Activated CD4-positive, alpha-beta memory T cell treated with anti-CD3 and anti-CD28 coated beads for 36 hours (primary cell): ENCODE data around the gene UBC. TPM values are rescaled to one million over a fixed set of nuclear protein-coding genes. Genes with fewer than 3 reads are reported as not detected.

Experiments
- CTCF ChIA-PET: fragments of 350-600 bp; sonication (Branson Sonifier 250); formaldehyde crosslinking; loops from one replicate; lab custom pipeline; 2021; ENCODE audit warnings: antibody characterized with exemption, inconsistent platforms; lab: Charles Lee
- POLR2A ChIA-PET: fragments of 350-600 bp; sonication (Branson Sonifier 250); formaldehyde crosslinking; loops from one replicate; lab custom pipeline; 2021; ENCODE audit warnings: antibody characterized with exemption; lab: Charles Lee
- DNase-seq: peaks from one replicate; pipeline ENCODE4 v3.0.0-alpha.2; 2020
- H3K27ac Mint-ChIP-seq: one replicate; pipeline ENCODE4 v1.8.0; 2021; ENCODE audit warnings: mixed read lengths
- H3K27me3 Mint-ChIP-seq: one replicate; pipeline ENCODE4 v1.8.0; 2021; ENCODE audit warnings: mixed read lengths
- H3K36me3 Mint-ChIP-seq: one replicate; pipeline ENCODE4 v1.8.0; 2021; ENCODE audit warnings: mixed read lengths
- H3K4me1 Mint-ChIP-seq: one replicate; pipeline ENCODE4 v1.8.0; 2021; ENCODE audit warnings: low read depth, mixed read lengths
- H3K4me3 Mint-ChIP-seq: one replicate; pipeline ENCODE4 v1.8.0; 2021; ENCODE audit warnings: mild to moderate bottlenecking, mixed read lengths
- H3K9me3 Mint-ChIP-seq: one replicate; pipeline ENCODE4 v1.8.0; 2021; ENCODE audit warnings: mixed read lengths
- intact Hi-C: fragments of 100-400 bp; cut with micrococcal nuclease; formaldehyde crosslinking; loops from one replicate; pipeline ENCODE4 v1.15.1; 2023
- total RNA-seq, 2 experiments: library from RNA; stranded (reverse); gene quantifications; one replicate each; pipeline ENCODE4 v1.2.3, GENCODE V29; 2021

Gene UBC
- total RNA-seq, 2 experiments from 2014 or later: 940 to 950 TPM

GRCh38 chr12:124878795-124879516 is 35.5 kb downstream of the UBC start:
- Mint-ChIP-seq H3K36me3 (no peaks in the 10 kb centered on the region), H3K27ac (no peak overlapping the region), H3K9me3 (no peaks in the 10 kb centered on the region), H3K27me3 (no peaks in the 10 kb centered on the region), H3K4me3 (no peak overlapping the region), H3K4me1 (peaks cover 8% of the 10 kb centered on the region)
- intact Hi-C loops: no loop called here
- ChIA-PET POLR2A (no interaction called here), CTCF (interaction anchor here (0.7 kb wide), 1 partner anchor 357 kb away, joined by 5 read pairs; no protein-coding TSS in a partner anchor)
- DNase-seq: no peak

GRCh38 chr12:124877423-124877822 is 37.0 kb downstream of the UBC start:
- intact Hi-C loops: no loop called here
- Mint-ChIP-seq H3K36me3 (no peaks in the 10 kb centered on the region), H3K9me3 (no peaks in the 10 kb centered on the region), H3K27me3 (no peaks in the 10 kb centered on the region), H3K4me3 (no peak overlapping the region), H3K27ac (no peak overlapping the region), H3K4me1 (peaks cover 8% of the 10 kb centered on the region)
- DNase-seq: no peak
- ChIA-PET POLR2A (no interaction called here), CTCF (no interaction called here)

DNA sequence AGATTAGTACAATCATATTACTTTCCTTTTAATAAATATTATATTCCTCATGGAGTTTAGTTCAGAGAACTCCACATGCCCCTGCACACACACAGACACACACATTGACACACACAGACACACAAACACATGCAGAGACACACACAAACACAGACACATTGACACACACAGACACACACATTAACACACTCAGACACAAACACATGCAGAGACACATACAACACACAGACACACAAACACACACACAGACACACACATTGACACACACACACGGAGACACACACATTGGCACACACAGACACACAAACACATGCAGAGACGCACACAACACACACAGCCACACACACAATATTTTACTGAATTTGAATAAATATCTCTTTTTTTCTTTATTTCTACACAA is 38.3 kb downstream of the UBC start:
- POLR2A ChIA-PET: no interaction called here
- CTCF ChIA-PET: no interaction called here
- Mint-ChIP-seq H3K4me1 (peaks cover 4% of the 10 kb centered on the region), H3K9me3 (no peaks in the 10 kb centered on the region), H3K4me3 (no peak overlapping the region), H3K27ac (no peak overlapping the region), H3K36me3 (no peaks in the 10 kb centered on the region), H3K27me3 (no peaks in the 10 kb centered on the region)
- intact Hi-C loops: no loop called here
- no peak for DNase-seq

- CTCF ChIA-PET: no interaction called here
These were observed 38.7 kb downstream of the UBC start for GRCh38 chr12:124875803-124876132.

GRCh38 chr12:124874988-124875802 is 39.3 kb downstream of the UBC start:
- DNase-seq: no peak
- H3K27ac Mint-ChIP-seq: no peak overlapping the region
- ChIA-PET CTCF (no interaction called here), POLR2A (no interaction called here)
- H3K4me3 Mint-ChIP-seq: no peak overlapping the region
- no peaks in the 10 kb centered on the region for H3K4me1 Mint-ChIP-seq
- no peaks in the 10 kb centered on the region for H3K27me3 Mint-ChIP-seq
- H3K9me3 Mint-ChIP-seq: no peaks in the 10 kb centered on the region
- intact Hi-C loops: no loop called here
- no peaks in the 10 kb centered on the region for H3K36me3 Mint-ChIP-seq

More at GRCh38 chr12:124875803-124876132, 38.7 kb downstream of the UBC start:
- H3K36me3 Mint-ChIP-seq: no peaks in the 10 kb centered on the region
- H3K9me3 Mint-ChIP-seq: no peaks in the 10 kb centered on the region
- POLR2A ChIA-PET: no interaction called here
- intact Hi-C loops: no loop called here
- no peaks in the 10 kb centered on the region for H3K27me3 Mint-ChIP-seq
- DNase-seq: no peak
- no peaks in the 10 kb centered on the region for H3K4me1 Mint-ChIP-seq
- H3K27ac Mint-ChIP-seq: no peak overlapping the region
- H3K4me3 Mint-ChIP-seq: no peak overlapping the region

DNA sequence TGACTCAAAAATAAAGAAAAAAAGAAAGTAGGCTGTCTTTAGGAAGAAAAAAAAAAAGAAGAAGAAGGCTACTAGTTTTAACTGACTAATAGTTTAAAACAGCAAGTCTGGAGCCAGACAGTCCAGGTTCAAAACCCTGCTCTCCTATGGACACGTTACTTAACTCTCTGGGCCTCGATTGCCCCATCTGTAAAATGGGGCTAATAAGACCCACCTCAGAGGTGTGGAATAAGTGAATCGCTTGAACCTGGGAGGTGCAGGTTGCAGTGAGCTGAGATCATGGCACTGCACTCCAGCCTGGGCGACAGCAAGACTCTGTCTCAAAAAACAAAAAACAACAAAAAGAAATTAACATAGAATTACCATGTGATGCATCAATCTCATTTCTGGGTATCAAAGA is 40.3 kb downstream of the UBC start:
- H3K4me1 Mint-ChIP-seq: no peaks in the 10 kb centered on the region
- peaks cover 2% of the 10 kb centered on the region for H3K27me3 Mint-ChIP-seq
- CTCF ChIA-PET: no interaction called here
- no peak overlapping the region for H3K27ac Mint-ChIP-seq
- POLR2A ChIA-PET: no interaction called here
- H3K9me3 Mint-ChIP-seq: no peaks in the 10 kb centered on the region
- intact Hi-C loops: no loop called here
- H3K4me3 Mint-ChIP-seq: no peak overlapping the region
- DNase-seq: no peak
- no peaks in the 10 kb centered on the region for H3K36me3 Mint-ChIP-seq

- no peak overlapping the region for H3K4me3 Mint-ChIP-seq
- no peaks in the 10 kb centered on the region for H3K9me3 Mint-ChIP-seq
- no peak for DNase-seq
- CTCF ChIA-PET: interaction anchor here (1.5 kb wide), 1 partner anchor 34 kb away, joined by 4 read pairs; no protein-coding TSS in a partner anchor
- H3K27me3 Mint-ChIP-seq: peaks cover 6% of the 10 kb centered on the region
- H3K4me1 Mint-ChIP-seq: no peaks in the 10 kb centered on the region
- intact Hi-C loops: no loop called here
- POLR2A ChIA-PET: interaction anchor here (0.6 kb wide), 1 partner anchor 41 kb away, joined by 3 read pairs; no protein-coding TSS in a partner anchor
- H3K27ac Mint-ChIP-seq: no peak overlapping the region
- no peaks in the 10 kb centered on the region for H3K36me3 Mint-ChIP-seq
These were observed 42.3 kb downstream of the UBC start for GRCh38 chr12:124872068-124872719.

- Mint-ChIP-seq H3K4me1 (no peaks in the 10 kb centered on the region), H3K27me3 (peaks cover 6% of the 10 kb centered on the region), H3K36me3 (no peaks in the 10 kb centered on the region), H3K4me3 (no peak overlapping the region), H3K9me3 (no peaks in the 10 kb centered on the region), H3K27ac (no peak overlapping the region)
- ChIA-PET POLR2A (no interaction called here), CTCF (no interaction called here)
- intact Hi-C loops: no loop called here
- no peak for DNase-seq
These were observed 43.2 kb downstream of the UBC start for GRCh38 chr12:124871297-124871696.

- peaks cover 6% of the 10 kb centered on the region for H3K27me3 Mint-ChIP-seq
- DNase-seq: no peak
- POLR2A ChIA-PET: interaction anchor here (0.6 kb wide), 1 partner anchor 16 kb away, joined by 3 read pairs; no protein-coding TSS in a partner anchor
- no peak overlapping the region for H3K27ac Mint-ChIP-seq
- CTCF ChIA-PET: interaction anchor here (0.8 kb wide), 1 partner anchor 34 kb away, joined by 3 read pairs; no protein-coding TSS in a partner anchor
- no peaks in the 10 kb centered on the region for H3K36me3 Mint-ChIP-seq
- intact Hi-C loops: no loop called here
- no peaks in the 10 kb centered on the region for H3K9me3 Mint-ChIP-seq
- H3K4me3 Mint-ChIP-seq: no peak overlapping the region
- H3K4me1 Mint-ChIP-seq: no peaks in the 10 kb centered on the region
These were observed 43.9 kb downstream of the UBC start for GRCh38 chr12:124870515-124870914.

DNA sequence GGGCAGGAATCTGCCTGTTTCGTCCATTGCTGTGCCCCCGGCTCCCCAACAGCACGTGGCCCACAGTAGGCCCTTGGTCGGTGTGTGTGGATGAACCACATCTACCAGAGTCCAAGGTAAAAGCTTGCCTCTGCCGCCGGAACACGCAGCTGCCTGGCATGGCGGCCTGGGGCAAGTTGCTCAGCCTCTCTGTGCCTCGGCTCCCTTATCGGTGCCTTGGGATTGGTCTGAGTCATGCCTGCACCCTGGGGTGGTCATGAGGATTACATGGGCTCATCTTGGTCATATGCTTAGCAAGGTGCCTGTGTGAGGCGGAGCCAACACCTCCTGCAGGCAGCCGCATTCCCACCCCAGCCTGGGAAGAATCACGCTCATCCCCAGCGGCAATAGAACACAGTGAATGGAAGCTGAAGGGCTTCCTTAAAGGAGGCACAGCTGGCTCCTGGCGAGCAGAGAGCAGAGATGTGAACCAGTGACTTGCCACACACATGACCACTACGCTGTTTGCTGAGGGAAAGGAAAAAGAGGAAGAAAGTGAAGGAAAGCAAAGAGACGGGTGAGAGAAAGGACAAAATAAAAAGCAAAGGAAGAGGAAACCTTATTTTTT is 45.3 kb downstream of the UBC start:
- Mint-ChIP-seq H3K27ac (no peak overlapping the region), H3K36me3 (no peaks in the 10 kb centered on the region), H3K27me3 (peaks cover 6% of the 10 kb centered on the region), H3K4me3 (no peak overlapping the region), H3K9me3 (no peaks in the 10 kb centered on the region), H3K4me1 (peaks cover 2% of the 10 kb centered on the region)
- intact Hi-C loops: no loop called here
- DNase-seq: no peak
- ChIA-PET POLR2A (no interaction called here), CTCF (no interaction called here)

DNA sequence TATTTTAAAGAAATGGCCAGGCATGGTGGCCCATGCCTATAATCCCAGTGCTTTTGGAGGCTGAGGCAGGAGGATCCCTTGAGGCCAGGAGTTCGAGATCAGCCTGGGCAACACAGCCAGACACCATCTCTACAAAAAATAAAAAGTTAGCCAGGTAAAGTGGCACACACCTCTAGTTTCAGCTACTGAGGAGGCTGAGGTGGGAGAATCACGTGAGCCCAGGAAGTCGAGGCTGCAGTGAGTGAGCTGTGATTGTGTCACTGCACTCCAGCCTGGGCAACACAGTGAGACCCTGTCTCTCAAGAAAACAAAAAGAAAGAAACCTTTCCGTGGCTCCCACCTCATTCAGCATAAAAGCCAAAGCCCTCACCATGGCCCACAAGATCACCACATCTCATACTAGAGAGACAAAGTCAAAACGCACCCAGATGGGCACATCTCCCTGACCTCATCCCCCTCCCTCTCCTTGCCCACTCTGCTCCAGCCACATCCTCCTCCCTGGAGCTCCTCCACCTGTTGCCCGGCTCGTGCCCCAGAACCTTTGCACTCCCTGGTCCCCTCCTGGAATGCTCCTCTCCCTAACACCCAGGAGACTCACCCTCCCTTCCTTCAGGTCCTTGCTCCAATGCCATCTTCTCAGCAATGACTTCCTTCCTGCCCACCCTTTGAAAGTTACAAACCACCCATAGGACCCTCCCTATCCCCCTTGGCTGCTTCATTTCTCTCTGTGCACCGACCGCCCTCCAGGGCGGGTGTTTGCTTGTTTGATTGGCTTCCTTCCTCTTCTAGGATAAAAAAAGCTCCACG is 46.0 kb downstream of the UBC start:
- Mint-ChIP-seq H3K9me3 (no peaks in the 10 kb centered on the region), H3K27me3 (peaks cover 6% of the 10 kb centered on the region), H3K27ac (no peak overlapping the region), H3K4me3 (no peak overlapping the region), H3K36me3 (no peaks in the 10 kb centered on the region), H3K4me1 (peaks cover 6% of the 10 kb centered on the region)
- DNase-seq: no peak
- CTCF ChIA-PET: no interaction called here
- intact Hi-C loops: no loop called here
- POLR2A ChIA-PET: interaction anchor here (0.7 kb wide), 1 partner anchor 71 kb away, joined by 3 read pairs; no protein-coding TSS in a partner anchor
